Vagina (tissue), 2 donors: ENCODE results near the gene SLC18A2. TPM values are rescaled to one million over a fixed set of nuclear protein-coding genes. Genes with fewer than 3 reads are reported as not detected.

Experiments used
- DNase-seq, 2 donors: peaks; one replicate each; pipeline ENCODE4 v3.0.0-alpha.2; 2017; ENCODE audit errors: extremely low spot score in 2 of 2
- H3K27ac ChIP-seq: fragments of 200-600 bp; sonication (generic); one replicate; pipeline ENCODE4 v1.5.1; 2019
- H3K27me3 ChIP-seq: fragments of 200-600 bp; sonication (generic); one replicate; pipeline ENCODE4 v1.5.1; 2019
- H3K36me3 ChIP-seq, 2 donors: fragments of 200-600 bp; sonication (generic); one replicate each; pipeline ENCODE4 v1.5.1; 2017 to 2019
- H3K4me1 ChIP-seq: fragments of 200-600 bp; sonication (generic); one replicate; pipeline ENCODE4 v1.5.1; 2019
- H3K4me3 ChIP-seq, 2 donors: fragments of 200-600 bp; sonication (generic); 1 replicate in 1 of 2; 2 replicates in 1 of 2; pipeline ENCODE4 v1.5.1; 2016 to 2019
- H3K9me3 ChIP-seq: fragments of 200-600 bp; sonication (generic); one replicate; pipeline ENCODE4 v1.5.1; 2019
- CTCF ChIP-seq, 3 experiments: fragments of 450-650 bp in 2 of 3; fragments of 200-600 bp in 1 of 3; sonication (generic) in 1 of 3; IDR thresholded peaks; one replicate each; pipeline ENCODE4 v1.5.1; 2017 to 2019; ENCODE audit warnings: antibody characterized with exemption in 3 of 3, mild to moderate bottlenecking in 2 of 3, moderate library complexity in 2 of 3
- POLR2A ChIP-seq, 2 donors: fragments of 450-650 bp; IDR thresholded peaks; one replicate each; pipeline ENCODE4 v1.6.1; 2017; ENCODE audit warnings: antibody characterized with exemption in 2 of 2, mild to moderate bottlenecking in 2 of 2, moderate library complexity in 2 of 2
- POLR2AphosphoS5 ChIP-seq, 2 donors: sonication (generic); formaldehyde crosslinking; IDR thresholded peaks; one replicate each; pipeline ENCODE4 v1.9.0; 2017; ENCODE audit warnings: antibody characterized with exemption in 2 of 2, mild to moderate bottlenecking in 2 of 2, low read depth in 1 of 2; ENCODE audit not compliant: insufficient read depth in 1 of 2
- intact Hi-C: fragments of 100-400 bp; cut with DNase I; formaldehyde crosslinking; loops from one replicate; pipeline ENCODE4 v1.15.1; 2023
- total RNA-seq: library from RNA; depleted of rRNA; stranded (reverse); fragments of >200 nt; gene quantifications from one replicate; pipeline ENCODE4 v1.2.3, GENCODE V29; 2016

Gene SLC18A2
- total RNA-seq, 1 donor from 2014 or later = 11.5 TPM

GRCh38 chr10:117271427-117271826, 30.5 kb downstream of the SLC18A2 start:
- intact Hi-C loops = no loop called here
- Histone ChIP-seq H3K27me3 (no peaks in the 10 kb centered on the region), H3K9me3 (no peaks in the 10 kb centered on the region), H3K27ac (no peak overlapping the region), H3K36me3 (no peaks in the 10 kb centered on the region), H3K4me1 (no peaks in the 10 kb centered on the region), H3K4me3 (no peak overlapping the region)
- TF ChIP-seq POLR2A (IDR thresholded peaks at IDR 0.05) (no peak), CTCF (IDR thresholded peaks at IDR 0.05) (no peak), POLR2AphosphoS5 (IDR thresholded peaks at IDR 0.05; ENCODE audit: insufficient read depth in 1 of 2, low read depth in 1 of 2) (no peak)
- no peak for DNase-seq

GRCh38 chr10:117272195-117273076, 31.5 kb downstream of the SLC18A2 start:
- TF ChIP-seq POLR2A (IDR thresholded peaks at IDR 0.05) (no peak), POLR2AphosphoS5 (IDR thresholded peaks at IDR 0.05; ENCODE audit: insufficient read depth in 1 of 2, low read depth in 1 of 2) (no peak), CTCF (IDR thresholded peaks at IDR 0.05) (no peak)
- peak in 1 of 2 donors; percentile 70 for DNase-seq
- intact Hi-C loops = no loop called here
- Histone ChIP-seq H3K27ac (no peak overlapping the region), H3K9me3 (no peaks in the 10 kb centered on the region), H3K27me3 (no peaks in the 10 kb centered on the region), H3K4me1 (no peaks in the 10 kb centered on the region), H3K36me3 (no peaks in the 10 kb centered on the region), H3K4me3 (no peak overlapping the region)

GRCh38 chr10:117273980-117274379, 33.1 kb downstream of the SLC18A2 start:
- Histone ChIP-seq H3K27me3 (no peaks in the 10 kb centered on the region), H3K9me3 (no peaks in the 10 kb centered on the region), H3K27ac (no peak overlapping the region), H3K36me3 (no peaks in the 10 kb centered on the region), H3K4me1 (no peaks in the 10 kb centered on the region), H3K4me3 (no peak overlapping the region)
- TF ChIP-seq CTCF (IDR thresholded peaks at IDR 0.05) = no peak
- no peak for TF ChIP-seq POLR2AphosphoS5 (IDR thresholded peaks at IDR 0.05; ENCODE audit: insufficient read depth in 1 of 2, low read depth in 1 of 2)
- TF ChIP-seq POLR2A (IDR thresholded peaks at IDR 0.05) = no peak
- DNase-seq = no peak
- intact Hi-C loops = no loop called here

GRCh38 chr10:117274509-117274908, 33.6 kb downstream of the SLC18A2 start:
- no peaks in the 10 kb centered on the region for H3K27me3 ChIP-seq
- H3K4me1 ChIP-seq = no peaks in the 10 kb centered on the region
- TF ChIP-seq POLR2A (IDR thresholded peaks at IDR 0.05) (no peak), CTCF (IDR thresholded peaks at IDR 0.05) (no peak), POLR2AphosphoS5 (IDR thresholded peaks at IDR 0.05; ENCODE audit: insufficient read depth in 1 of 2, low read depth in 1 of 2) (no peak)
- no peaks in the 10 kb centered on the region for H3K36me3 ChIP-seq
- H3K4me3 ChIP-seq = no peak overlapping the region
- DNase-seq = no peak
- H3K9me3 ChIP-seq = no peaks in the 10 kb centered on the region
- intact Hi-C loops = no loop called here
- no peak overlapping the region for H3K27ac ChIP-seq

- H3K4me1 ChIP-seq = no peaks in the 10 kb centered on the region
- H3K4me3 ChIP-seq = no peak overlapping the region
- TF ChIP-seq CTCF (IDR thresholded peaks at IDR 0.05) (no peak), POLR2AphosphoS5 (IDR thresholded peaks at IDR 0.05; ENCODE audit: insufficient read depth in 1 of 2, low read depth in 1 of 2) (no peak), POLR2A (IDR thresholded peaks at IDR 0.05) (no peak)
- DNase-seq = no peak
- H3K27ac ChIP-seq = no peak overlapping the region
- intact Hi-C loops = no loop called here
- no peaks in the 10 kb centered on the region for H3K27me3 ChIP-seq
- no peaks in the 10 kb centered on the region for H3K9me3 ChIP-seq
- H3K36me3 ChIP-seq = no peaks in the 10 kb centered on the region
Measured at GRCh38 chr10:117275121-117275520, 34.2 kb downstream of the SLC18A2 start.
